IPS DF 4.7 (cell line): ENCODE results near the gene CTCFL.

Experiments used
- DNase-seq: peaks from one replicate; pipeline ENCODE4 v3.0.0-alpha.2; 2013; ENCODE audit warnings: low spot score; ENCODE audit errors: extremely low read depth

Gene CTCFL

GRCh38 chr20:57448764-57449354 lies 76.1 kb downstream of the CTCFL start:
- no peak for DNase-seq
